ENCODE results near the gene AKR1C4. TPM values are rescaled to one million over a fixed set of nuclear protein-coding genes. Genes with fewer than 3 reads are reported as not detected.
"Not testable (repeated sequence)": the region's sequence is repeated elsewhere in the genome, so short reads cannot be mapped to it uniquely, and the experiment has no call there.

Gene AKR1C4
- total RNA-seq, 1 donor from 2014 or later, result not detected

DNA sequence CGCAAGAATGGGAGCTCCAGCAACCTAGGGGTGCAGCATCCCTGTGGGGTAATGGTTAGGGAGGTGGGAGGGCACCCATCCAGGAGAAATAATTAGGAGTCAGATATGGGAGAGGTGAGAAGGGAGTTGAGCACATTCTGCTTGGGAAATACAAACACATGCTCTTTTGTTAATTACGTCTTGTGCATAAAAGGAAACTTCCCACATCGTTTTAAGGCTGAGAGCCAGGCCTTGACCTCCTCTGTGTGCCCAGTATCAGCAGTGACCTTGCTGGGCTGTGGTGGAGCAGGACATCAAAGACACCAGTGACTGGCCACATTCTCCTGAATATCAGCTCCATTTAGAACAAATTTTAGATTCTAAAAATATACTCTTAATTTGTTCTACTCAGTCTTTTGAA, 22.6 kb downstream of the AKR1C4 start:
- Mint-ChIP-seq H3K4me1 (ENCODE audit: unreplicated experiment) (no peaks in the 10 kb centered on the region), H3K27me3 (ENCODE audit: unreplicated experiment) (peaks cover 4% of the 10 kb centered on the region), H3K9me3 (ENCODE audit: unreplicated experiment) (peaks cover 4% of the 10 kb centered on the region), H3K36me3 (ENCODE audit: unreplicated experiment) (no peaks in the 10 kb centered on the region), H3K27ac (ENCODE audit: unreplicated experiment) (no peak overlapping the region), H3K4me3 (ENCODE audit: unreplicated experiment) (no peak overlapping the region)
- TF ChIP-seq, protein P1, sequence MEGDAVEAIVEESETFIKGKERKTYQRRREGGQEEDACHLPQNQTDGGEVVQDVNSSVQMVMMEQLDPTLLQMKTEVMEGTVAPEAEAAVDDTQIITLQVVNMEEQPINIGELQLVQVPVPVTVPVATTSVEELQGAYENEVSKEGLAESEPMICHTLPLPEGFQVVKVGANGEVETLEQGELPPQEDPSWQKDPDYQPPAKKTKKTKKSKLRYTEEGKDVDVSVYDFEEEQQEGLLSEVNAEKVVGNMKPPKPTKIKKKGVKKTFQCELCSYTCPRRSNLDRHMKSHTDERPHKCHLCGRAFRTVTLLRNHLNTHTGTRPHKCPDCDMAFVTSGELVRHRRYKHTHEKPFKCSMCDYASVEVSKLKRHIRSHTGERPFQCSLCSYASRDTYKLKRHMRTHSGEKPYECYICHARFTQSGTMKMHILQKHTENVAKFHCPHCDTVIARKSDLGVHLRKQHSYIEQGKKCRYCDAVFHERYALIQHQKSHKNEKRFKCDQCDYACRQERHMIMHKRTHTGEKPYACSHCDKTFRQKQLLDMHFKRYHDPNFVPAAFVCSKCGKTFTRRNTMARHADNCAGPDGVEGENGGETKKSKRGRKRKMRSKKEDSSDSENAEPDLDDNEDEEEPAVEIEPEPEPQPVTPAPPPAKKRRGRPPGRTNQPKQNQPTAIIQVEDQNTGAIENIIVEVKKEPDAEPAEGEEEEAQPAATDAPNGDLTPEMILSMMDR (IDR thresholded peaks at IDR 0.05), result no peak
- DNase-seq (ENCODE audit: extremely low spot score, unreplicated experiment), result no peak

DNA sequence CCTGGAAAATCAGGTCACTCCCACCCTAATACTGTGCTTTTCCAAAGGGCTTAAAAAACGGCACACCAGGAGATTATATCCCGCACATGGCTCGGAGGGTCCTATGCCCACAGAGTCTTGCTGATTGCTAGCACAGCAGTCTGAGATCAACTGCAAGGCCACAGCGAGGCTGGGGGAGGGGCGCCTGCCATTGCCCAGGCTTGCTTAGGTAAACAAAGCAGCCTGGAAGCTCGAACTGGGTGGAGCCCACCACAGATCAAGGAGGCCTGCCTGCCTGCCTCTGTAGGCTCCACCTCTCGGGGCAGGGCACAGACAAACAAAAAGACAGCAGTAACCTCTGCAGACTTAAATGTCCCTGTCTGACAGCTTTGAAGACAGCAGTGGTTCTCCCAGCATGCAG, 26.3 kb downstream of the AKR1C4 start:
- not testable (repeated sequence) for H3K4me1 Mint-ChIP-seq (ENCODE audit: unreplicated experiment); H3K27ac Mint-ChIP-seq (ENCODE audit: unreplicated experiment); H3K27me3 Mint-ChIP-seq (ENCODE audit: unreplicated experiment); DNase-seq (ENCODE audit: extremely low spot score, unreplicated experiment); H3K4me3 Mint-ChIP-seq (ENCODE audit: unreplicated experiment); H3K9me3 Mint-ChIP-seq (ENCODE audit: unreplicated experiment); H3K36me3 Mint-ChIP-seq (ENCODE audit: unreplicated experiment)

DNA sequence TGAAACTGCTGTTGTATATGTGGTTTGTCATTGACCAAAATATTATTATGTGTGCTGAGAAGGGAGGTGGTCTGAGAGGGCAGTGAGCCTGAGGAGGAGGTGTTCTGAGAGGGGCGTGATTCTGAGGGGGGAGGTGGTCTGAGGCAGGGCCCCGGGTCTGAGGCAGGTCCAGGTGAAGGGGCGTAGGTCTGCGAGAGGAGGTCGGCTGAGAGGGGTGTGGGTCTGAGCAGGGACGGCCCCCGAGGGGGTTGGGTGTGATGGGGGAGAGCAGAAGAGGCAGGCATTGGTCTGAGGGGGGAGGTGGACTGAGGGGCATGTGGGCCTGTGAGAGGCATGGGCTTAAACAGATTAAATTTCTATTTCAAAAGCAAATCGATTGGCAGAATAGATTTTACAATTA, 32.4 kb downstream of the AKR1C4 start:
- H3K4me1 Mint-ChIP-seq (ENCODE audit: unreplicated experiment), result no peaks in the 10 kb centered on the region
- TF ChIP-seq, protein P1 (IDR thresholded peaks at IDR 0.05), result no peak
- H3K9me3 Mint-ChIP-seq (ENCODE audit: unreplicated experiment), result no peaks in the 10 kb centered on the region
- no peaks in the 10 kb centered on the region for H3K36me3 Mint-ChIP-seq (ENCODE audit: unreplicated experiment)
- DNase-seq (ENCODE audit: extremely low spot score, unreplicated experiment), result no peak
- no peak overlapping the region for H3K27ac Mint-ChIP-seq (ENCODE audit: unreplicated experiment)
- H3K27me3 Mint-ChIP-seq (ENCODE audit: unreplicated experiment), result no peaks in the 10 kb centered on the region
- H3K4me3 Mint-ChIP-seq (ENCODE audit: unreplicated experiment), result no peak overlapping the region

DNA sequence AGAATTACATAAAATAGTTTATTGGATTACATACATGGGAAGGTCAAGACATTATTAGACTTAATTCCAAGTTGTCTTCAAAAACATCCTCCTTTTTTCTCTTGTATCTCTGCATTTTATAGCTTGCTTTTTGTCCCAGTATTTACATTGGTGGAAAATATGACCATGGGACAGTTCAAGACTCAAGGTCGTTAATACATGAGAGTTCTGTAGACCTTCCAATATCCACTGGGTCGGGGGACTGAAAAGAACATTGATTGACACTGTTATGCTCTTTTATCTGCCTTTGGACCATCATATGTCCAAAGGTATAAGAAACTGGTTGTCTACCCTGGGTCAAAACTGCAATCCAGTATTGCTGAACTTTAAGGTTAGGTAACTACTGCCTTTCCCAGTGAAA, 36.7 kb downstream of the AKR1C4 start:
- Mint-ChIP-seq H3K36me3 (ENCODE audit: unreplicated experiment) (no peaks in the 10 kb centered on the region), H3K4me1 (ENCODE audit: unreplicated experiment) (no peaks in the 10 kb centered on the region), H3K4me3 (ENCODE audit: unreplicated experiment) (no peak overlapping the region), H3K9me3 (ENCODE audit: unreplicated experiment) (peaks cover 13% of the 10 kb centered on the region), H3K27ac (ENCODE audit: unreplicated experiment) (no peak overlapping the region), H3K27me3 (ENCODE audit: unreplicated experiment) (no peaks in the 10 kb centered on the region)
- TF ChIP-seq, protein P1 (IDR thresholded peaks at IDR 0.05), result no peak
- no peak for DNase-seq (ENCODE audit: extremely low spot score, unreplicated experiment)

DNA sequence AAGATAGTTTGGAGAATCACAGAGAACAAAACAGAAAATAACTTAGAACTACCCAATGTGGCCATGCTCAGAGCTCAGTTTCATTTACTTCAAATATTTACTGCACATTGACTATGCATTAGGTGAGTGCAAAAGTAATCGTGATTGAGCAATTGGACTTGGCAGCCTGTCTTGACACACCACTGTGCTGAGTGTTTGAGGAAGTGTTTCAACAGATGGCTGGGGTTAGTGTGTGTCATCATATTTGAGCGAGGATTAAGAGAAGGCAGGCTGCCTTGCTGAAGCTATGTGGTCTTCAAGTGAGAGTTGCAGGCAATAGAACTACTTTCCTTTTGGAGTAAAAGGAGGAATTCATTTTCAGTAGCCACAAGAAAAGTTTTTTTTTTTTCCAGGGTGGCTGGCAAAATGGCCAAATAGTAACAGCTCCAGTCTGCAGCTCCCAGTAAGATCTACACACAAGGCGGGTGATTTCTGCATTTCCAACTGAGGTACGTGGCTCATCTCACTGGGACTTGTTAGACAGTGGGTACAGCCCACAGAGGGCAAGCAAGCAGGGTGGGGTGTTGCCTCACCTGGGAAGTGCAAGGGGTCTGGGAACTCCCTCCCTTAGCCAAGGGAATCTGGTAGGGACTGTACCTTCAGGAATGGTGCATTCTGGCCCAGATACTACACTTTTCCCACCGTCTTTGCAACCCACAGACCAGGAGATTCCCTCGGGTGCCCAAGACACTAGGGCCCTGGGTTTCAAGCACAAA, 37.6 kb downstream of the AKR1C4 start:
- Mint-ChIP-seq H3K4me3 (ENCODE audit: unreplicated experiment) (no peak overlapping the region), H3K4me1 (ENCODE audit: unreplicated experiment) (no peaks in the 10 kb centered on the region), H3K27me3 (ENCODE audit: unreplicated experiment) (no peaks in the 10 kb centered on the region), H3K36me3 (ENCODE audit: unreplicated experiment) (no peaks in the 10 kb centered on the region), H3K9me3 (ENCODE audit: unreplicated experiment) (peaks cover 13% of the 10 kb centered on the region), H3K27ac (ENCODE audit: unreplicated experiment) (no peak overlapping the region)
- DNase-seq (ENCODE audit: extremely low spot score, unreplicated experiment), result no peak
- TF ChIP-seq, protein P1 (IDR thresholded peaks at IDR 0.05), result no peak

- DNase-seq (ENCODE audit: extremely low spot score, unreplicated experiment); H3K27ac Mint-ChIP-seq (ENCODE audit: unreplicated experiment); H3K27me3 Mint-ChIP-seq (ENCODE audit: unreplicated experiment); H3K4me1 Mint-ChIP-seq (ENCODE audit: unreplicated experiment); H3K36me3 Mint-ChIP-seq (ENCODE audit: unreplicated experiment); H3K4me3 Mint-ChIP-seq (ENCODE audit: unreplicated experiment): not testable (repeated sequence)
- H3K9me3 Mint-ChIP-seq (ENCODE audit: unreplicated experiment), result peaks cover 23% of the 10 kb centered on the region
These were observed 40.9 kb downstream of the AKR1C4 start for GRCh38 chr10:5237541-5237940.

Data from osteocyte (in vitro differentiated cells).